ENCODE results near the gene PDSS2. TPM values are rescaled to one million over a fixed set of nuclear protein-coding genes. Genes with fewer than 3 reads are reported as not detected.
A peak's percentile ranks its signal among the peaks of the same experiment; 100 is the strongest.
"Not testable (repeated sequence)": the region's sequence is repeated elsewhere in the genome, so short reads cannot be mapped to it uniquely, and the experiment has no call there.

Gene PDSS2
- polyA plus RNA-seq, 3 donors, result 17.8 to 19.2 (median 17.9) TPM

GRCh38 chr6:107280791-107281190 is 178.6 kb downstream of the PDSS2 start:
- DNase-seq (ENCODE audit: low read depth in 3 of 3, low spot score in 2 of 3), result no peak

GRCh38 chr6:107280001-107280400 is 179.4 kb downstream of the PDSS2 start:
- DNase-seq (ENCODE audit: low read depth in 3 of 3, low spot score in 2 of 3), result not testable (repeated sequence)

- no peak for DNase-seq (ENCODE audit: low read depth in 3 of 3, low spot score in 2 of 3)
Observed at GRCh38 chr6:107275330-107275865, 184.0 kb downstream of the PDSS2 start.

GRCh38 chr6:107274288-107274687 is 185.1 kb downstream of the PDSS2 start:
- DNase-seq (ENCODE audit: low read depth in 3 of 3, low spot score in 2 of 3), result no peak

GRCh38 chr6:107272246-107272645 is 187.1 kb downstream of the PDSS2 start:
- DNase-seq (ENCODE audit: low read depth in 3 of 3, low spot score in 2 of 3), result no peak

- no peak for DNase-seq (ENCODE audit: low read depth in 3 of 3, low spot score in 2 of 3)
Observed at GRCh38 chr6:107271208-107271790, 188.1 kb downstream of the PDSS2 start.

- DNase-seq (ENCODE audit: low read depth in 3 of 3, low spot score in 2 of 3), result no peak
Observed at GRCh38 chr6:107267634-107268033, 191.7 kb downstream of the PDSS2 start.

GRCh38 chr6:107267006-107267405 is 192.4 kb downstream of the PDSS2 start:
- no peak for DNase-seq (ENCODE audit: low read depth in 3 of 3, low spot score in 2 of 3)

- DNase-seq (ENCODE audit: low read depth in 3 of 3, low spot score in 2 of 3), result no peak
Observed at GRCh38 chr6:107266563-107266962, 192.8 kb downstream of the PDSS2 start.

- DNase-seq (ENCODE audit: low read depth in 3 of 3, low spot score in 2 of 3), result no peak
Observed at GRCh38 chr6:107264357-107264840, 195.0 kb downstream of the PDSS2 start.

- no peak for DNase-seq (ENCODE audit: low read depth in 3 of 3, low spot score in 2 of 3)
Observed at GRCh38 chr6:107259951-107260350, 199.4 kb downstream of the PDSS2 start.

- DNase-seq (ENCODE audit: low read depth in 3 of 3, low spot score in 2 of 3), result no peak
Observed at GRCh38 chr6:107248147-107248546, 211.2 kb downstream of the PDSS2 start.

GRCh38 chr6:107246972-107247615 is 212.3 kb downstream of the PDSS2 start:
- DNase-seq (ENCODE audit: low read depth in 3 of 3, low spot score in 2 of 3), result no peak

- no peak for DNase-seq (ENCODE audit: low read depth in 3 of 3, low spot score in 2 of 3)
Observed at GRCh38 chr6:107246249-107246971, 213.0 kb downstream of the PDSS2 start.

GRCh38 chr6:107244742-107245480 is 214.5 kb downstream of the PDSS2 start:
- DNase-seq (ENCODE audit: low read depth in 3 of 3, low spot score in 2 of 3), result no peak

- DNase-seq (ENCODE audit: low read depth in 3 of 3, low spot score in 2 of 3), result no peak
Observed at GRCh38 chr6:107244082-107244741, 215.2 kb downstream of the PDSS2 start.

- no peak for DNase-seq (ENCODE audit: low read depth in 3 of 3, low spot score in 2 of 3)
Observed at GRCh38 chr6:107243471-107243870, 215.9 kb downstream of the PDSS2 start.

- no peak for DNase-seq (ENCODE audit: low read depth in 3 of 3, low spot score in 2 of 3)
Observed at GRCh38 chr6:107237992-107238660, 221.2 kb downstream of the PDSS2 start.

- DNase-seq (ENCODE audit: low read depth in 3 of 3, low spot score in 2 of 3), result peak; percentile 27 to 59 (median 47)
Observed at GRCh38 chr6:107235511-107235910, 223.9 kb downstream of the PDSS2 start.

GRCh38 chr6:107235007-107235406 is 224.4 kb downstream of the PDSS2 start:
- no peak for DNase-seq (ENCODE audit: low read depth in 3 of 3, low spot score in 2 of 3)

Data from right renal cortex interstitium (tissue), 3 donors.